GM13977 (cell line): ENCODE data around the gene EIF3CL.
"Not testable (repeated sequence)": the region's sequence is repeated elsewhere in the genome, so short reads cannot be mapped to it uniquely, and the experiment has no call there.

ENCODE experiments used
- DNase-seq: peaks from one replicate; pipeline ENCODE4 v3.0.0; 2012; ENCODE audit warnings: low spot score
- in situ Hi-C: fragments of 300-500 bp; cut with MboI; formaldehyde crosslinking; loops from one replicate; pipeline ENCODE4 v1.12.0; 2022; ENCODE audit warnings: low sequenced_read_pairs, low pct_unique_long_range_greater_than_20kb, mixed read lengths, inconsistent platforms; ENCODE audit not compliant: unreplicated experiment

The EIF3CL gene

GRCh38 chr16:28374281-28374680, 29.4 kb downstream of the EIF3CL start:
- in situ Hi-C loops, DNase-seq: not testable (repeated sequence)

GRCh38 chr16:28367926-28368325, 35.7 kb downstream of the EIF3CL start:
- in situ Hi-C loops = not testable (repeated sequence)

GRCh38 chr16:28364268-28365173, 39.1 kb downstream of the EIF3CL start:
- in situ Hi-C loops, DNase-seq: not testable (repeated sequence)

More at GRCh38 chr16:28367926-28368325, 35.7 kb downstream of the EIF3CL start:
- not testable (repeated sequence) for DNase-seq

- DNase-seq, in situ Hi-C loops: not testable (repeated sequence)
Measured at GRCh38 chr16:28363408-28363807, 40.2 kb downstream of the EIF3CL start, which contains the start of gene NPIPB6. TSS of gene NPIPB6 (minus strand) at chr16:28363508. CDS start at chr16:28362822, 686 bp downstream.

GRCh38 chr16:28362600-28362999, 41.0 kb downstream of the EIF3CL start:
- in situ Hi-C loops, DNase-seq: not testable (repeated sequence)

- in situ Hi-C loops, DNase-seq: not testable (repeated sequence)
Measured at GRCh38 chr16:28338230-28338629, 65.4 kb downstream of the EIF3CL start.

GRCh38 chr16:28336940-28337710, 66.5 kb downstream of the EIF3CL start:
- in situ Hi-C loops, DNase-seq: not testable (repeated sequence)

- in situ Hi-C loops = not testable (repeated sequence)
Measured at GRCh38 chr16:28335678-28336077, 68.0 kb downstream of the EIF3CL start.

GRCh38 chr16:28332632-28333031, 71.0 kb downstream of the EIF3CL start:
- in situ Hi-C loops, DNase-seq: not testable (repeated sequence)

More at GRCh38 chr16:28335678-28336077, 68.0 kb downstream of the EIF3CL start:
- not testable (repeated sequence) for DNase-seq

- in situ Hi-C loops, DNase-seq: not testable (repeated sequence)
Measured at GRCh38 chr16:28330981-28331380, 72.7 kb downstream of the EIF3CL start.

- DNase-seq, in situ Hi-C loops: not testable (repeated sequence)
Measured at GRCh38 chr16:28330232-28330631, 73.4 kb downstream of the EIF3CL start.
